Measurements from ENCODE around the gene SPEM3. TPM values are rescaled to one million over a fixed set of nuclear protein-coding genes. Genes with fewer than 3 reads are reported as not detected.

SPEM3 gene
- total RNA-seq, 4 donors from 2014 or later: not detected

DNA sequence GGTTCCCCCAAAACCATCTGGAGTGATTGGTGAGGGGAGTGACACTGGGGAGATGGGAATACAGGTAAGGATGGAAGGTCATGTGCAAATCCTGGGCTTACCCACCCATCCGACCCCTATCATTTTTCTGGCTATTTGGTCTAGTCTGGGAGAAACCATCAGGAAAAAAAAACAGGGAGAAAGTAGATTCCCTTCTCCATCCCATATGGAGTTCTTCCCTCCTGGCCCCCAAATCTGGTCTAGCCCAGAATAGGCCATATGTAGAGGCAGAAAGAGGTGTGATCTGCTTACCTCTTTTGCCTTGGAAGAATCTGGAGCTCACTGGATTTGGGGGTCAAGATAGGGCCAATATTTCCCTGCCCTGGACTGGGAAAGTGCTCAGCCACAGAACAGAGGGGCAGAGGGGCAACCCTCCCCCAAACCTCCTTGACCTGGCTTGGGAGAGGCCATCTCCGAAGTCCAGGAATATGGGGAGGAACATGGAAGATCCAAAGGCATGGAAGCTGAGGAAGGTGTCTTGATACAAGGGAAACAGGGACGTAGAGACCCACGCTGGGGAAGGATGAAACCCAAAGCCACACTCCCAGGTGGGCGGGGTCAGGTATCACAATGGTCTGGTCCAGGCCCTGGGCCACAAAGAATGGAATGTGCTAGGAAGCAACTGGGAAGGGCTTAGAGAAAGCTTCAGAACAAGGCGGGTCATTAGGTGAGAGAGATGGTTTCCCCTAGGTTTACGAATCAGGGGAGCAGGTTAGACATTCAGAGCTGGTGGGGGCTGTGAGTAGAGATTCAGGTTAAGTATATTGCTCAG lies 32.4 kb downstream of the SPEM3 start:
- in situ Hi-C loops (cut with MboI; ENCODE audit: low pct_ligation_motif_present in 1 of 4, low pct_unique_long_range_greater_than_20kb in 1 of 4, low sequenced_read_pairs in 3 of 4) (no loop called here), intact Hi-C loops (cut with DNase I; ENCODE audit: low total_unique reads) (no loop called here)
- DNase-seq: no peak
- H3K27me3 ChIP-seq: no peaks in the 10 kb centered on the region
- no peak overlapping the region for H3K4me3 ChIP-seq
- no peak overlapping the region for H3K27ac ChIP-seq
- TF ChIP-seq POLR2A (IDR thresholded peaks at IDR 0.05) (no peak), POLR2AphosphoS5 (IDR thresholded peaks at IDR 0.05) (no peak), EP300 (IDR thresholded peaks at IDR 0.05; ENCODE audit: low read depth) (no peak)
- TF ChIP-seq, protein P1, sequence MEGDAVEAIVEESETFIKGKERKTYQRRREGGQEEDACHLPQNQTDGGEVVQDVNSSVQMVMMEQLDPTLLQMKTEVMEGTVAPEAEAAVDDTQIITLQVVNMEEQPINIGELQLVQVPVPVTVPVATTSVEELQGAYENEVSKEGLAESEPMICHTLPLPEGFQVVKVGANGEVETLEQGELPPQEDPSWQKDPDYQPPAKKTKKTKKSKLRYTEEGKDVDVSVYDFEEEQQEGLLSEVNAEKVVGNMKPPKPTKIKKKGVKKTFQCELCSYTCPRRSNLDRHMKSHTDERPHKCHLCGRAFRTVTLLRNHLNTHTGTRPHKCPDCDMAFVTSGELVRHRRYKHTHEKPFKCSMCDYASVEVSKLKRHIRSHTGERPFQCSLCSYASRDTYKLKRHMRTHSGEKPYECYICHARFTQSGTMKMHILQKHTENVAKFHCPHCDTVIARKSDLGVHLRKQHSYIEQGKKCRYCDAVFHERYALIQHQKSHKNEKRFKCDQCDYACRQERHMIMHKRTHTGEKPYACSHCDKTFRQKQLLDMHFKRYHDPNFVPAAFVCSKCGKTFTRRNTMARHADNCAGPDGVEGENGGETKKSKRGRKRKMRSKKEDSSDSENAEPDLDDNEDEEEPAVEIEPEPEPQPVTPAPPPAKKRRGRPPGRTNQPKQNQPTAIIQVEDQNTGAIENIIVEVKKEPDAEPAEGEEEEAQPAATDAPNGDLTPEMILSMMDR (IDR thresholded peaks at IDR 0.05): no peak
- 97 to 100% methylated on average over 2 to 7 of the region's 7 CpGs for WGBS, 2 donors (ENCODE audit: low coverage in 1 of 2)
- H3K9me3 ChIP-seq: no peaks in the 10 kb centered on the region
- no peaks in the 10 kb centered on the region for H3K36me3 ChIP-seq
- H3K4me1 ChIP-seq: peaks cover 4 to 8% (median 7%) of the 10 kb centered on the region in 4 donors

DNA sequence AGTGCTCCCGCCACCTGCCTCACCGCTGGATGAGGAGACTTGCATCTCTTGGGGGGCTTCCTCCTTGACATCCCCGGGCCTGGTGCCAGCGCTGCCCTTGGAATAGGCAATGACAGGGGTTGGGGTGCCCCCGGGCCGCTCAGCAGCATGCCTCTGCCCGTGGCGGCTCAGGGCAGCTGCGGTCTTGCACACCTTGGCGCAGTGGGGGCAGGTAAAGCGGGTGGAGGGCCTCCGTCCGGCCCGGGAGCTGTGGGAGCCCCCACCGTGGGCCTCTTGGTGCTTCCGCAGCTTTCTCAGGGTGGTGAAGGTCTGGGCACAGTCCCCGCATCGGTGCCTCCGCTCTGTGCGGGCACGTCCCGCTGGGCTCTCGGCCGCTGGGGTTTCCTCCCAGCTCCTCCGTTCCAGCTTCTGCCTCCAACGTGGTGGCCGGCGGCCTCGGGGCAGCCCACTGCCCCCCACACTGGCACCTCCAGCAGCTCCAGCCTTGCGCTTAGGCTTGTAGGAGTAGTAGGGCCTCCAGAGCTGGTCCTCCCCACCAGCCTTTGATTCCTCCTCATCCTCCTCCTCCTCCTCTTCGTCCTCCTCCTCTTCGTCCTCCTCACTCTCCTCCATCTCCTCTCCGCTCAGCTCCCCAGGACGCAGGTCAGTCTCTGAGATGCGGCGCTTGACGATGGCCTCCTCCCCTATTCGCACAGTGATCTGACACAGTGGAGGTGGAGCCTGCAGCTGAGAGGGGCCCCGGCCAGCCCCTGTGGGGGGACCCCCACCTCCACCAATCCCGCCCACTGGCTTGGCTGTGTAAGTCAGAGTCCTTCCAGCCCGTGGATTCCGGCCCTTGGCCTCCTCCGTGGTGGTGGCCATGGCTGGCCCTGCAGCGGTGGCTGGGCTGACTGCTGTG lies 34.1 kb downstream of the SPEM3 start:
- no peaks in the 10 kb centered on the region for H3K27me3 ChIP-seq
- H3K4me3 ChIP-seq: no peak overlapping the region
- in situ Hi-C loops (cut with MboI; ENCODE audit: low pct_ligation_motif_present in 1 of 4, low pct_unique_long_range_greater_than_20kb in 1 of 4, low sequenced_read_pairs in 3 of 4): no loop called here
- H3K4me1 ChIP-seq: peaks cover 0 to 14% (median 8%) of the 10 kb centered on the region in 4 donors
- TF ChIP-seq EP300 (IDR thresholded peaks at IDR 0.05; ENCODE audit: low read depth) (no peak), POLR2AphosphoS5 (IDR thresholded peaks at IDR 0.05) (no peak), POLR2A (IDR thresholded peaks at IDR 0.05) (no peak)
- TF ChIP-seq, protein P1 (IDR thresholded peaks at IDR 0.05): no peak
- H3K9me3 ChIP-seq: no peaks in the 10 kb centered on the region
- H3K27ac ChIP-seq: no peak overlapping the region
- WGBS, 2 donors (ENCODE audit: low coverage in 1 of 2): 91% methylated on average over 44 of the region's 44 CpGs; no CpG with 5 or more reads in 1 of the 2 donors
- no peak for DNase-seq
- H3K36me3 ChIP-seq: no peaks in the 10 kb centered on the region
- intact Hi-C loops (cut with DNase I; ENCODE audit: low total_unique reads): no loop called here

- WGBS, 2 donors (ENCODE audit: low coverage in 1 of 2): 88% methylated on average over 14 of the region's 14 CpGs; no CpG with 5 or more reads in 1 of the 2 donors
- Histone ChIP-seq H3K36me3 (no peaks in the 10 kb centered on the region), H3K27ac (no peak overlapping the region), H3K27me3 (no peaks in the 10 kb centered on the region), H3K9me3 (no peaks in the 10 kb centered on the region), H3K4me3 (no peak overlapping the region), H3K4me1 (peaks cover 0 to 15% (median 8%) of the 10 kb centered on the region in 4 donors)
- in situ Hi-C loops (cut with MboI; ENCODE audit: low pct_ligation_motif_present in 1 of 4, low pct_unique_long_range_greater_than_20kb in 1 of 4, low sequenced_read_pairs in 3 of 4) (no loop called here), intact Hi-C loops (cut with DNase I; ENCODE audit: low total_unique reads) (no loop called here)
- TF ChIP-seq, protein P1 (IDR thresholded peaks at IDR 0.05): no peak
- no peak for TF ChIP-seq EP300 (IDR thresholded peaks at IDR 0.05; ENCODE audit: low read depth)
- TF ChIP-seq POLR2AphosphoS5 (IDR thresholded peaks at IDR 0.05): no peak
- TF ChIP-seq POLR2A (IDR thresholded peaks at IDR 0.05): no peak
- no peak for DNase-seq
These were observed 34.8 kb downstream of the SPEM3 start for GRCh38 chr17:7463372-7463846.

GRCh38 chr17:7464081-7464480 lies 35.4 kb downstream of the SPEM3 start:
- Histone ChIP-seq H3K27me3 (no peaks in the 10 kb centered on the region), H3K36me3 (no peaks in the 10 kb centered on the region), H3K27ac (no peak overlapping the region), H3K4me1 (peaks cover 0 to 15% (median 8%) of the 10 kb centered on the region in 4 donors), H3K4me3 (no peak overlapping the region), H3K9me3 (no peaks in the 10 kb centered on the region)
- DNase-seq: no peak
- intact Hi-C loops (cut with DNase I; ENCODE audit: low total_unique reads) (no loop called here), in situ Hi-C loops (cut with MboI; ENCODE audit: low pct_ligation_motif_present in 1 of 4, low pct_unique_long_range_greater_than_20kb in 1 of 4, low sequenced_read_pairs in 3 of 4) (no loop called here)
- 98% methylated on average over 9 of the region's 9 CpGs; no CpG with 5 or more reads in 1 of the 2 donors for WGBS, 2 donors (ENCODE audit: low coverage in 1 of 2)
- TF ChIP-seq EP300 (IDR thresholded peaks at IDR 0.05; ENCODE audit: low read depth): no peak
- TF ChIP-seq, protein P1 (IDR thresholded peaks at IDR 0.05): no peak
- no peak for TF ChIP-seq POLR2AphosphoS5 (IDR thresholded peaks at IDR 0.05)
- TF ChIP-seq POLR2A (IDR thresholded peaks at IDR 0.05): no peak
